ENCODE data around the gene NPC1L1.

NPC1L1 gene

DNA sequence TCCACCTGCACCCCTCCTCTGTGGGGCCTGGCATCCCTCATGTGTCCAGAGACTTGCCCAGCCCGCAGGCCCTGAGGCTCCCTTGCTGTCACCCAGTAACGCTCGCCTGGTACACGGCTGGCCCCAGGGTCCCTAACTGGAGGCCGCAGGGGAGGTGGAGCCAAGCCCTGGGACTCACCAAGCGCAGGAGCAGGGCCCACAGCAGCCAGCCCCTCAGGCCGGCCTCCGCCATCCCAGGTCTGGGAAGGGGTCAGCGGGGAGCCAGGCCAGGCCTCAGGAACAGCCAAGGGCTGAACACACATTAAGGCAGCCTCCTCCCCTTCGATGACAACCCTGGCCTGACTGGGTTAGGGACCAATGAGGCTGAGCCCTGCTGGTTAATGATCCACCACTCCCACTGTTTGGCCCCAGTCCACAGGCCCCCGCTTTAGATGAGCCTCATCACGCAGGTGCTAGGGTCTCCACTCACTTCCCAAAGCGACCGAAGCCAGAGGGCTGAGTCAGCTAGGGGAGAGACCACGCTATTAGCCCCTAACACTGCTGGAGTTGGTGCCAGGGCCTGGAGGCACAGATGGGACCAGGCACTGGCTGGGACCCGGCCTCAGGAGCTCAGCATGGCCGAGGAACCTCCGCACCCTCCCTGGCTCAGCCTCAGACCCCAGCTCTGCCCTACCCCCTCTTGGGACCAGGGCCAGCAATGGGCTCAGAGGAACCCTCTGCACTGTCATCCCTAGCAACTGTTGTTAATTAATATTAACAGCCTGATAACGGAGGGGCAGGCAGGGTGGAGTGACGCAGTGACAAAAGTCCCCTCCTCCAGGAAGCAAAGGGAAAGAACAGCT is at the start of gene NPC1L1:
NPC1L1 (minus strand) TSS at position 303 of the 842 bp plus-strand sequence; CDS start at position 232, 71 bp downstream.
- DNase-seq (ENCODE audit: extremely low read depth, insufficient read length) = no peak
- TF ChIP-seq CTCF (IDR thresholded peaks at IDR 0.05; ENCODE audit: insufficient read depth, low read length, poor library complexity, severe bottlenecking) = no peak
- Histone ChIP-seq H3K36me3 (ENCODE audit: control insufficient read depth, insufficient read depth, low read length) (no peaks in the 10 kb centered on the region), H3K27me3 (replicated peaks; ENCODE audit: control insufficient read depth, insufficient read depth, low read length) (no peaks in the 10 kb centered on the region; the same call in 1 of the 2 replicates), H3K4me3 (replicated peaks; ENCODE audit: low read depth, low read length) (no peak within 1 kb of the TSS)

- Histone ChIP-seq H3K4me3 (replicated peaks; ENCODE audit: low read depth, low read length) (no peak overlapping the region), H3K27me3 (replicated peaks; ENCODE audit: control insufficient read depth, insufficient read depth, low read length) (no peaks in the 10 kb centered on the region), H3K36me3 (ENCODE audit: control insufficient read depth, insufficient read depth, low read length) (no peaks in the 10 kb centered on the region)
- TF ChIP-seq CTCF (IDR thresholded peaks at IDR 0.05; ENCODE audit: insufficient read depth, low read length, poor library complexity, severe bottlenecking) = no peak
- no peak for DNase-seq (ENCODE audit: extremely low read depth, insufficient read length)
Measured at GRCh38 chr7:44590910-44591309, 49.8 kb upstream of the NPC1L1 start.

DNA sequence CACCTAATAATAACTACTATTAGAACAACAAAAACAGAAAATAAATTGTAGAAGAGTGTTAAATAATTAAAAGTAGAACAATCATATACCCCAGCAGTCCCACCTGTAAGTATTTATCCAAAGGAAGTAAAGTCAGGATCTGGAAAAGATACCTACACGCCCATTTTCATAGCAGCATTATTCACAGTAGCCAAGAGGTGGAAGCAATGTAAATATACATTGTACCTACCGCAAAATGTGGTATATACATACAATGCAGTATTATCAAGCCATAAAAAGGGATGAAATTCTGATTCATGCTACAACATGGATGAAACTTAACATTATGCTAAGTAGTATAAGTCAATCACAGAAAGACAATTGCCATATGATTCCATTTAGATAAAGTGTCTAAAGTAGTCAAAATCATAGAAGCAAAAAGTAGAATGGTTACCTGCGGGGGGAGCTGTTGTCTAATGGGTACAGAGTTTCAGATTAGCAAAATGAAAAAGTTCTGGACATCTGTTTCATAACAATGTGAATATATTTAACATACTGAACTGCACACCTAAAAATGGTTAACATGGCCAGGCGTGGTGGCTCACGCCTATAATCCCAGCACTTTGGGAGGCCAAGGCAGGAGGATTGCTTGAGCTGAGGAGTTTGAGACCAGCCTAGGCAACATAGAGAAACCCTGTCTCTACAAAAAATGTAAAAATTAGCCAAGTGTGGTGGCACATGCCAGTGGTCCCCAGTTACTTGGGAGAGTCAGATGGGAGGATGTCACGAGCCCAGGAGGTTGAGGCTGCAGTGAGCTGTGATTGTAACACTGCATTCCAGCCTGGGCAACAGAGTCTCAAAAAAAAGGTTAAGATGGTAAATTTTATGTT is 46.9 kb upstream of the NPC1L1 start:
- DNase-seq (ENCODE audit: extremely low read depth, insufficient read length) = no peak
- H3K27me3 ChIP-seq (replicated peaks; ENCODE audit: control insufficient read depth, insufficient read depth, low read length) = no peaks in the 10 kb centered on the region
- no peaks in the 10 kb centered on the region for H3K36me3 ChIP-seq (ENCODE audit: control insufficient read depth, insufficient read depth, low read length)
- peak; percentile 49 for TF ChIP-seq CTCF (IDR thresholded peaks at IDR 0.05; ENCODE audit: insufficient read depth, low read length, poor library complexity, severe bottlenecking)
- no peak overlapping the region for H3K4me3 ChIP-seq (replicated peaks; ENCODE audit: low read depth, low read length)

DNA sequence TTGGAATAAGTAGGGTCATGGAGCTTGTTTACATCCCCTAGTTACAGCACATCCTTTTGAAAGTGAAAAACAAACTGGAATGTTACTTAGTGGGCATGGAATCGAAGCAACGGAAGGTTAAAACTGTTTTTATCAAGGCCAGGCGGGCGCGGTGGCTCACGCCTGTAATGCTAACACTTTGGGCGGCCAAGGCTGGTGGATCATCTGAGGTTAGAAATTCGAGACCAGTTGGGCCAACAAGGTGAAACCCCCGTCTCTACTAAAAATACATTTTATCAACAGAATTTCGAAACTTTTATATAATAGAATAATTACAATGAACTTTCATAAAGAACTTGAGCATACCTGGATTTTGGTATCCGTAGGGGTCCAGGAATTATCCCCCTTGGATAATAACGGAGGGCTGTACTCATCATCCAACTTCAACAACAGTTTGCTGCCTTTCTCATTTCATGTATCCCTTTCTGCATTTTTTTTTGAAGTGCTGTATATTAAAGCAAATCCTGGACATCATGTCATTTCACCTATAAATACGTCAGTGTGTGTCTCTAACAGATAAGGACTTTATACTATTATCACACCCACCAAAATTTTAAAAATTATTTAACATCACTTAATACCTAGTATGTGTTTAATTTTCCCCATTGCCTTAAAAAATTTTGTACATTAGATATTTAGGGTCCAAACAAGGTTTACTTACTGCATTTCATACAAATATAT is 42.2 kb upstream of the NPC1L1 start:
- Histone ChIP-seq H3K27me3 (replicated peaks; ENCODE audit: control insufficient read depth, insufficient read depth, low read length) (no peaks in the 10 kb centered on the region), H3K36me3 (ENCODE audit: control insufficient read depth, insufficient read depth, low read length) (peaks cover 7% of the 10 kb centered on the region), H3K4me3 (replicated peaks; ENCODE audit: low read depth, low read length) (peak overlapping the region; percentile 78; the same call in 1 of the 2 replicates)
- no peak for DNase-seq (ENCODE audit: extremely low read depth, insufficient read length)
- no peak for TF ChIP-seq CTCF (IDR thresholded peaks at IDR 0.05; ENCODE audit: insufficient read depth, low read length, poor library complexity, severe bottlenecking)

DNA sequence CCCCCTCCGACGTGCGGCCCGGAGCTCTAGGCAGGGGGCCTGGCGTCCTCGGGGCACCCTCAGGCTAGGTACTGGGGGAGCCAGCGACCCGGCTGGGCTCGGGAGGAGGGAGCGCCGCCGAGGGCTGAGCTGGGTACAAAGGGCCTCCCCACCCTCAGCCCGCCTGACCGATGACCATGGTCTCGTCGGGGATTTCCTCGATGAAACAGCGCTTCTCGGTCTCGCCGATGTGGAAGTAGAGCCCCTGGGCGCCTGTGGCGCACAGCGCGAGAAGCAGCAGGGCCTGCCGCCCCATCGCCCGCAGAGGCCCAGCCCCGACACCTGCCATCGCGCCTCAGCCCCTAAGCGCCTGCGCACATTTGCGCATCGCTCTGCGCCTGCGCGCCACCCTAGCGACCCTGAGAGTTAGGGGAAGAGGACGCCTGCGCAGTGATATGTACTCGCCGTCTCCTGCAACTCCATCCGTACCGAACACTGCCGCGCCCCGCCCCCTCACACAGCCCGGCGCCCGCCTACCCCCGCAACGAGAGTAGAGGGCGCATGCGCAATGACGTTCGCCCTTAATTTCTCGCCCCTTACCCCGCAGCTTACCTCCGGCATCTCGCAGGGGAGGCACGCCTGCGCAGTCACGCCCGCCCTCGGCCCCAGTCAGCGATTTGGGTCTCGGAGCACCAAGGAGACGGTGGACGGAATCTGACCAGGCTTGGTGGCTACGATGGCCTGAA is 40.9 kb upstream of the NPC1L1 start, which contains the start of gene TMED4:
TMED4 (minus strand) TSS at position 353 of the 725 bp plus-strand sequence; CDS start at position 328, 25 bp downstream.
- H3K4me3 ChIP-seq (replicated peaks; ENCODE audit: low read depth, low read length) = peak within 1 kb of the TSS; percentile 78
- no peak for TF ChIP-seq CTCF (IDR thresholded peaks at IDR 0.05; ENCODE audit: insufficient read depth, low read length, poor library complexity, severe bottlenecking)
- DNase-seq (ENCODE audit: extremely low read depth, insufficient read length) = peak; percentile 100
- H3K27me3 ChIP-seq (replicated peaks; ENCODE audit: control insufficient read depth, insufficient read depth, low read length) = no peaks in the 10 kb centered on the region
- H3K36me3 ChIP-seq (ENCODE audit: control insufficient read depth, insufficient read depth, low read length) = peaks cover 11% of the 10 kb centered on the region

All from GM06990 (cell line).